ENCODE results near the gene ALLC.

GRCh38 chr2:3729055-3729448 lies 71.1 kb downstream of the ALLC start:
- TF ChIP-seq CTCF (IDR thresholded peaks at IDR 0.05; ENCODE audit: low read depth, low read length, missing input control) (no peak), GABPA (IDR thresholded peaks at IDR 0.05 in 1 of 2, conservative IDR thresholded peaks at IDR 0.05 in 1 of 2) (no peak), ATF3 (IDR thresholded peaks at IDR 0.05) (no peak), JUND (IDR thresholded peaks at IDR 0.05) (no peak), TAF1 (conservative IDR thresholded peaks at IDR 0.05) (no peak), SP1 (IDR thresholded peaks at IDR 0.05) (no peak)

All from liver (tissue), 3 donors.